A549 treated with Mapracorat at 1 μM for 4 hours (cell line): ENCODE measurements around the gene PLPPR2. TPM values are rescaled to one million over a fixed set of nuclear protein-coding genes. Genes with fewer than 3 reads are reported as not detected.

Source experiments
- total RNA-seq: library from RNA; stranded (reverse); fragments of 200-300 nt; extraction: Qiagen RNA extraction; gene quantifications from 5 replicates; pipeline ENCODE4 v1.2.3, GENCODE V29; 2022

The PLPPR2 gene
- total RNA-seq, result 7.1 to 10.7 TPM (median 9.4 TPM) in 5 replicates

GRCh38 chr19:11355160-11356073 lies at the start of gene PLPPR2:
PLPPR2 (plus strand) TSS chr19:11355432; CDS start chr19:11357674, 2,242 bp downstream.

GRCh38 chr19:11339254-11340098 lies 15.8 kb upstream of the PLPPR2 start, which contains the start of gene RAB3D:
RAB3D (minus strand) TSS chr19:11339657; CDS start chr19:11337399, 2,258 bp downstream.

GRCh38 chr19:11346104-11346940 lies 8.9 kb upstream of the PLPPR2 start, which contains the start of the genes CCDC159 and TMEM205:
CCDC159 (plus strand) TSS chr19:11346519; CDS start chr19:11346607, 88 bp downstream.
TMEM205 (minus strand) TSS chr19:11346268; CDS start chr19:11345619, 649 bp downstream.

DNA sequence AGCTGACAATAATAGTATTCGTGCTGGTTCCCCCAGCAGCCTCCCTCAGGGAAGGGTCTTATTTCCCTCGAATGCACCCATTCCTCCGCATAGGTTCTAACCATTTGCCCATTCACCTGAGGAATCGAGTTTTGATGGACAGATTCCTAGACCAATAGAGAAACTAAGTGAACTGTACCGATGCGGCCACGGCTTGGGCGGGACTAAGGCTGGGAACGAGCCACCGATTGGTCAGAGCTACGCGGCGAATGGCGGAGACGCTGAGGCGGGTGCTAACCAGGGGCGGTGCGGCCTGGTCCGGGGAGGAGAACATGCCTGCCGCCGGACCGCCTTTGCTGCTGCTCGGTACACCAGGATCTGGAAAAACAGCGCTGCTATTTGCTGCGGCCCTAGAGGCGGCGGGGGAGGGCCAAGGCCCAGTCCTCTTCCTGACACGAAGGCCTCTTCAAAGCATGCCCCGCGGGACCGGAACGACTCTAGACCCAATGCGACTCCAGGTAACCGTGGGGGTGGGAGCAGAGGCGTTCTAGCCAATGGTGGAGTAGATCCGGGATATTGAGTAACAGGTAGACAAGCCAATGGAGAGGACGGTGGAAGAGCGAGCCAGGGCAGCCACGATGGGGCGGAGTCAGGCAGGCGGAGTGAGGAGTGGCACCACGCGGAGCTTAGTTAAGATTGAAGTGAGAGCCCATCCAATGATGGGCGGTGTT lies 19.4 kb downstream of the PLPPR2 start, which contains the start of gene SWSAP1:
TSS of gene SWSAP1 (plus strand) at position 234 of the 710 bp plus-strand sequence. CDS start at position 249, 15 bp downstream.

Other genes with a start within 250 kb of the PLPPR2 start
- 14.5 to 21.4 TPM (median 18.8 TPM) in 5 replicates for gene SPC24, start 199.7 kb upstream of the PLPPR2 start, total RNA-seq
- 39.2 to 48.5 TPM (median 46.7 TPM) in 5 replicates for gene KANK2, start 157.9 kb upstream of the PLPPR2 start, total RNA-seq
- gene ANGPTL8, start 115.8 kb upstream of the PLPPR2 start, total RNA-seq, result 0.52 TPM in 1 of 5 replicates, not detected in the others
- gene DOCK6, start 92.9 kb upstream of the PLPPR2 start, total RNA-seq, result 6.0 to 12.5 TPM (median 9.2 TPM) in 5 replicates
- not detected in 5 replicates for gene TSPAN16, start 59.3 kb upstream of the PLPPR2 start, total RNA-seq
- 3.5 to 4.2 TPM (median 3.7 TPM) in 5 replicates for gene RAB3D, start 15.8 kb upstream of the PLPPR2 start, total RNA-seq
- gene TMEM205, start 9.2 kb upstream of the PLPPR2 start, total RNA-seq, result 96.1 to 136 TPM (median 106 TPM) in 5 replicates
- 4.6 to 6.0 TPM (median 5.4 TPM) in 5 replicates for gene CCDC159, start 8.9 kb upstream of the PLPPR2 start, total RNA-seq
- gene SWSAP1, start 19.2 kb downstream of the PLPPR2 start, total RNA-seq, result 1.8 to 2.5 TPM (median 2.0 TPM) in 5 replicates
- 3.1 to 5.0 TPM (median 4.6 TPM) in 5 replicates for gene EPOR, start 28.9 kb downstream of the PLPPR2 start, total RNA-seq
- 1.1 to 3.0 TPM (median 1.7 TPM) in 5 replicates for gene RGL3, start 63.9 kb downstream of the PLPPR2 start, total RNA-seq
- gene ODAD3, start 79.7 kb downstream of the PLPPR2 start, total RNA-seq, result 0.49 to 1.6 TPM (median 1.1 TPM) in 5 replicates
- 242 to 258 TPM (median 251 TPM) in 5 replicates for gene PRKCSH, start 80.2 kb downstream of the PLPPR2 start, total RNA-seq
- 0.09 to 0.21 TPM (median 0.15 TPM) in 4 of 5 replicates, not detected in the other for gene ELAVL3, start 125.6 kb downstream of the PLPPR2 start, total RNA-seq
- gene ZNF653, start 150.4 kb downstream of the PLPPR2 start, total RNA-seq, result 4.5 to 6.4 TPM (median 5.0 TPM) in 5 replicates
- gene ECSIT, start 173.7 kb downstream of the PLPPR2 start, total RNA-seq, result 23.8 to 32.3 TPM (median 31.6 TPM) in 5 replicates
- 0.31 to 0.77 TPM (median 0.39 TPM) in 5 replicates for gene CNN1, start 183.4 kb downstream of the PLPPR2 start, total RNA-seq
- gene ELOF1, start 203.8 kb downstream of the PLPPR2 start, total RNA-seq, result 94.7 to 120 TPM (median 95.7 TPM) in 5 replicates
- 0.16 to 0.72 TPM (median 0.28 TPM) in 3 of 5 replicates, not detected in the others for gene ACP5, start 222.2 kb downstream of the PLPPR2 start, total RNA-seq
- gene ZNF627, start 242.1 kb downstream of the PLPPR2 start, total RNA-seq, result 2.8 to 4.9 TPM (median 3.9 TPM) in 5 replicates